Kidney epithelial cell (primary cell): ENCODE results near the gene MAGIX. TPM values are rescaled to one million over a fixed set of nuclear protein-coding genes. Genes with fewer than 3 reads are reported as not detected.

Source experiments
- DNase-seq: peaks from one replicate; pipeline ENCODE4 v3.0.0-alpha.2; 2010; ENCODE audit warnings: low read depth
- H3K27me3 ChIP-seq: 2 replicates; pipeline ENCODE4 v1.6.0; 2011; ENCODE audit warnings: low read length; ENCODE audit not compliant: control insufficient read depth, insufficient read depth
- H3K36me3 ChIP-seq: 2 replicates; pipeline ENCODE4 v1.5.1; 2011; ENCODE audit warnings: low read length; ENCODE audit not compliant: control insufficient read depth, insufficient read depth
- H3K4me3 ChIP-seq: 2 replicates; pipeline ENCODE4 v1.5.1; 2011; ENCODE audit warnings: low read depth, mild to moderate bottlenecking, control low read depth, low read length
- CTCF ChIP-seq: IDR thresholded peaks from 2 replicates; pipeline ENCODE4 v1.5.1; 2011; ENCODE audit warnings: mild to moderate bottlenecking, moderate library complexity, low read length, control low read depth, inconsistent platforms; ENCODE audit not compliant: insufficient read depth, poor library complexity, severe bottlenecking
- total RNA-seq: library from RNA; depleted of rRNA; stranded (reverse); fragments of >200 nt; gene quantifications from 2 replicates; pipeline ENCODE4 v1.2.3, GENCODE V29; 2015

The MAGIX gene
- total RNA-seq, 1 donor from 2014 or later, result 5.1 TPM

- Histone ChIP-seq H3K36me3 (no peaks in the 10 kb centered on the region), H3K27me3 (no peaks in the 10 kb centered on the region), H3K4me3 (peak overlapping the region; percentile 55)
- TF ChIP-seq CTCF, result peak; percentile 20
- DNase-seq, result no peak
These were observed 6.4 kb upstream of the MAGIX start for GRCh38 chrX:49155900-49156837.

DNA sequence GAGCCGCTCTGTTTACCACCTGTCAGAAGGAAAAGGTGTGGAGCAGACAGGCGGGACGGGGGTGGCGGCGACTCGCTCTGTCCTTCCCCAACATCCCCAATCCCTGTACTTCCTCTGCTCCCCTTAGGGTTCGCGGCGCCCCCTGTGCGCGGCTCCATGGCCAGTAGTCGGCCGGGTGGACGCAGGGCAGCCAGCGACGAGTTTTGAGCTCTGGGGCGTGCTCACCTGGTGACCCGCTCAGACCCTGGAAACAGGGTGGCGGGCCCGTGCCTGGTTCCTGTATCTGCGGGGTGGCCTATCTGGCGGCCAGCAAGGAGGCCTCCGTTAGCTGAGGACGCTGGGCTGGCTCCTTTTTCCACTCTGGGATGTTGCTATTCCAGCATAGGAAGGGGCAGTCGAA lies 5.4 kb upstream of the MAGIX start:
- no peak overlapping the region for H3K4me3 ChIP-seq
- no peak for DNase-seq
- H3K36me3 ChIP-seq, result no peaks in the 10 kb centered on the region
- TF ChIP-seq CTCF, result no peak
- no peaks in the 10 kb centered on the region for H3K27me3 ChIP-seq

DNA sequence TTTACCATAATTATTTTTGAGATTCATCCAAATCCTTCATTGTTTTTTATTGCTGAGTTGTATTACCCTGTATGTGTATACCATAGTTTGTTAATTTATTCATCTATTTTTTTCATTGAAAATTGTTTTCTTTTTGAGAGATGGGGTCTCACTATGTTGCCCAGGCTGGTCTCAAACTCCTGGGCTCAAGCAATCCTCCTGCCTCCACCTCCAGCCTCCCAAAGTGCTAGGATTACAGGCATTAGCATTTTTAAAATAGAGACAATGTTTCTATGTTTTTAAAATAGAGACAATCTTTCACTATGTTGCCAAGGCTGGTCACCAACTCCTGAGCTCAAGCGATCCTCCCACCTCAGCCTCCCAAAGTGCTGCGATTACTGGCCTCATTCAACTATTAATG lies 1.6 kb upstream of the MAGIX start:
- TF ChIP-seq CTCF, result no peak
- H3K36me3 ChIP-seq, result no peaks in the 10 kb centered on the region

DNA sequence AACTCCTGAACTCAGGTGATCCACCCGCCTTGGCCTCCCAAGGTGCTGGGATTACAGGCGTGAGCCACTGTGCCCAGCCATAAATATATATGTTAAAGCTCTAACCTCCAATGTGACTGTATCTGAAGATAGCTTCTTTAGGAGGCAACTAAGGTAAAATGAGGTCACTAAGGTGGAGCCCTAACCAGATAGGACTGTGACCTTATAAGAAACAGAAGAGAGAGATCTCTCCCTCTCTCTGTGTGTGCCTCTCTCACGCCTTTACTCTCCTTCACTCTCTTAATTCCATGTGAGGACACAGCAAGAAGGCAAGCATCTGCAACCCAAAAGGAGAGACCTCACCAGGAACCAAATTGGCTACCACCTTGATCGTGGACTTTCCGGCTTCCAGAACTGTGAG lies 926 bp upstream of the MAGIX start:
- no peak for DNase-seq
- Histone ChIP-seq H3K4me3 (no peak overlapping the region), H3K27me3 (no peaks in the 10 kb centered on the region), H3K36me3 (no peaks in the 10 kb centered on the region)
- no peak for TF ChIP-seq CTCF

More for the DNA sequence above, 1.6 kb upstream of the MAGIX start:
- no peak for DNase-seq
- H3K4me3 ChIP-seq, result no peak overlapping the region
- no peaks in the 10 kb centered on the region for H3K27me3 ChIP-seq

GRCh38 chrX:49163555-49164419 lies 1.2 kb downstream of the MAGIX start:
- Histone ChIP-seq H3K4me3 (peak overlapping the region; percentile 39), H3K27me3 (no peaks in the 10 kb centered on the region), H3K36me3 (no peaks in the 10 kb centered on the region)
- no peak for TF ChIP-seq CTCF
- no peak for DNase-seq
